Amygdala (tissue), 56 donors: Measurements from ENCODE around the gene OCIAD2.
"Not testable (repeated sequence)": the region's sequence is repeated elsewhere in the genome, so short reads cannot be mapped to it uniquely, and the experiment has no call there.

Experiments
- DNase-seq, 56 donors: peaks; one replicate each; lab custom pipeline; 2025; lab: John Stamatoyannopoulos, UW

Gene OCIAD2

DNA sequence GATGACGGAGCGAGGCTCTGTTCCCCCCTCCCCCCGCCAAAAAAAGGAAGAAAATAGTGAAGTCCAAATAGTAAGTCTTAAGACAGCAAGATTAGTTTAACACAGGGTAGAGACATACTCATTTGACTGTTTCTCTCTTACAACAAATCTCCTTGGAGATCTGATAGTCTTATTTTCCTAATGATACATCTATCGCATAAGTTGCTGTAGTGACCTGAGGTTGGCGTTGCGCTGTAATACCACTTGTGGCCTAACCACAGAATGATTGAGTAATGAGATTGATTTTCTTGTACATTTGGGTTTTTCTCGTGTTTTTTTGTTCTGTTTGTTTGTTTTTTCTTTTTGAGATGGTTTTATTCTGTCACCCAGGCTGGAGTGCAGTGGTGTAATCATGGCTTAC, 48.4 kb downstream of the OCIAD2 start:
- DNase-seq, result no peak

DNA sequence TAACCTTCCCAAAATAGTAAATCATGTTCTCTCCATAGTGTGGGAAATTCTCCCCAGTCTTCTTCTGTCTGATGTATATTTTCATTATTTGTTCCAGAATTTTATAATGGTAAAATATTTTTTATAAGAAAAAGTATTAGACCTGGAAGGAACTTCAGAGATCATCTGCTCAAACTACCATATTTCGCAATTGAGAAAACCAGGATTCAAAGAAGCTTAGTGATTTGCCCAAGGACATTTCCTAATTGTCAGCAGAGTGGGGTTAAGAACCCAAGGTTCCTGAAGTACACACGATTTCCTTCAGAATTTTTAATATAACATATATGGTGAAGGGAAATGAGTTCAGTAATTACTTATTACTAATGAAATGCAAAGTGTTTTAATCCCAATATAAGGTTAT, 51.6 kb downstream of the OCIAD2 start:
- DNase-seq, result no peak

DNA sequence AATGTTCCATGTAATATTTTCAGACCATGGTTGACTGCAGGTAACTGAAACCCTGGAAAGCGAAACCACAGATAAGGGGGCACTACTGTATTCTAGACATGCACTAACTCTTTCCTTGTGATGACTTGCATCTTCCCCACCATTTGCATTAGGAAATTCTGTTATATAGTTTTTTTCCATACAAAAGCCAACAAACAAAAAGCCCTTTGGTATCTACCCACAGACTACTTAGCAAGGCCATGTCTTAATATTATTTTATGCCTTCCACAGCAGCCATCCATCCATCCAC, 52.2 kb downstream of the OCIAD2 start:
- DNase-seq, result no peak

DNA sequence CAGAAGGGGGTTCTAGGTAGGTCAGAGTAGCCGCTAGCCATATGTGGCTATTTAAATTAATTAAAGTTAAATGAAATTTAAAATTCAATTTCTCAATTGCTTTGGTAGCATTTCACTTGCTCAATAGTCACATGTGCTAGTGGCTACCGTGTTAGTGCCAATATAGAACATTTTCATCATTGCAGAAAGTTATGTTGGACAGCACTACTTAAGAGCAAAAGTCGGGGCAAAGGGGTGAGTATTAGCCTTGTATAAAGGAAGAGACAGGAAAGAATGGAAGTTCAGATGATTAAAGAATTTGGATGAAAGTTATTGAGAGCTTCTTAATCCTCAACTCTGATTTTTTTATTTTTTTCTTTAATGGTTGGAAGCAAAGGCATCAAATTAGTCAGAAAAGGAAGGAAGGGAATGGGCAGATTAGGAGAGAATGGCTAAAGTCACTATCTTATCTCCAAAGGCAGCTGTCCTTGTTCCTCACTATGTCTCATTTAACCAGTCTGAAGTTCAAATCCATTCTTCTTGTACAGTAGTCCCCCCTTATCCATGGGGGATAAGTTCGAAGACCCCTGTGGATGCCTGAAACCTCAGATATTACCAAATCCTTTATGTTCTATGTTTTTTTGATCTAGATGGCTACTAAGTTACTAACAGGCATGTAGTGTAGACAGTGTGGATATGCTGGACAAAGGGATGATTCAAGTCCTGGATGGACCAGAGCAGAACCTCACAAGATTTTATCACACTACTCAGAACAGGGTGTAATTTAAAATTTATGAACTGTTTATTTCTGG, 52.8 kb downstream of the OCIAD2 start:
- DNase-seq, result no peak

DNA sequence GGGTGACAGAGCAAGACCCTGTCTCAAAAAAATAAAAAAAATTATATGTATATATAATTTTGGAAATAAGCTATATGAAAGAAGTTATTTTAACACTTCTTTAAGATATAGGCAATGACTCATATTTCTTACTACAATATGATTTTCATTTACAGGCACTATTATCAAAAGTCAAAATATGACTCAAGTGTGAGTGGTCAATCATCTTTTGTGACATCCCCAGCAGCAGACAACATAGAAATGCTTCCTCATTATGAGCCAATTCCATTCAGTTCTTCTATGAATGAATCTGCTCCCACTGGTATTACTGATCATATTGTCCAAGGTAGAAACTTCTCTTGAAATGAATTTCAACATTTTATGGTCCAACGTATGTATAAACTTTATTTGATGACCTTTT, 54.9 kb downstream of the OCIAD2 start:
- DNase-seq, result no peak

DNA sequence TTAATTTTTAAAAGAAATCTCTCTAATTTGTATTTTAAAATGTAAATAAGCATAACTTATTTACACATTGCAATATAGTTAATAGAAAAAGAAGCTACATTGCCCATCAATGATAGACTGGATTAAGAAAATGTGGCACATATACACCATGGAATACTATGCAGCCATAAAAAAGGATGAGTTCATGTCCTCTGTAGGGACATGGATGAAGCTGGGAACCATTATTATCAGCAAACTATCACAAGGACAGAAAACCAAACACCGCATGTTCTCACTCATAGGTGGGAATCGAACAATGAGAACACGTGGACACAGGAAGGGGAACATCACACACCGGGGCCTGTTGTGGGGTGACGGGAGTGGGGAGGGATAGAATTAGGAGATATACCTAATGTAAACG, 57.8 kb downstream of the OCIAD2 start:
- not testable (repeated sequence) for DNase-seq

DNA sequence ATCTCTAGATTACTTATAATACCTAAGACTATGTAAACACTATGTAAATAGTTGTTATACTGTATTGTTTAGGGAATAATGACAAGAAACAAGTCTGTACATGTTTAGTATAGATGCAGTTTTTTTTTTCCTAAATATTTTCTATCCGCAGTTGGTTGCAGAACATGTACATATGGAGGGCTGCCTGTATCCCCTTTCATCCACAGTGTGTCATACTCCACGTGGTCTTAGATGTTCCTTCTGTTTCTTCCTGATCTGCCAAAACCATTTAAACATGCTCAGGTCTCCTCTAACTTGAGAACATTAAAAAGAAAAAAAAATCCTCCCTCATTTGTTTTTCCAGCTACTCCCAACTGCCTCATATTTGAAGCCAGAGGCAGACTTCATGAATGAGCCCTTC, 61.7 kb downstream of the OCIAD2 start:
- no peak for DNase-seq

DNA sequence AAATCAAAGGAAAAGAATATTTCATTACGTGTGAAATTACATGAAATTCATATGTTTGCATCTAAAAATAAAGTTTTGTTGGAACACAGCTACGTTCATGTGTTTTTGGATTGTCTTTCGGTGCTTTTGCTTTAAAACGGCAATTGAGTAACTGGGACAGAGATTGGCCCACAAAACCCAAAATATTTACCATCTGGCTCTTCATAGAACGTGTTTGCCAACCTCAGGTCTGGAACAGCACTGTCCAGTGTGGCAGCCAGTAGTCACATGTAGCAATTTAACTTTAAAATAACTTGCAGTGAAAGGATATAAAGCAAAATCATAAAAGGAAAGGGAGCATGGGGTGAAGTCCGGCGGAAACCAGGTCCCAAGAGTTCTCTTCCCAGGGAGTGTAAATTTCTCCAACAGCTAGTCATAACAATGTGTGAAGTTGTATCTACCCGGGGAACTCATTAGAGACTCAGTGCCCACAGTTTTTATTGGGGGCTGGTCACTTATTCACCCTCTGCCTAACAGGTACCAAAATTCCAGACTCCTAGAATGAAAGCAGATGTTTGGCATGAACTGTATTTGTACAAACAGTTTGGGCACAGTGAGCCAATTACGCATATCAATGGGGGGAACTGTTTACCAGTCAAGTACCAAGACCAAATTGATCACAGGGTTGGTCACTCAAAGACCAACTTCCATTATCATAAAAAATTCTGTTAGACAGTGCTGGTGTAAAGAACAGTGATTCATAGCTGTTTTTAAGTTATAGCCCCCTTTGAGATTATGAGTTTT, 65.3 kb downstream of the OCIAD2 start:
- DNase-seq, result no peak

DNA sequence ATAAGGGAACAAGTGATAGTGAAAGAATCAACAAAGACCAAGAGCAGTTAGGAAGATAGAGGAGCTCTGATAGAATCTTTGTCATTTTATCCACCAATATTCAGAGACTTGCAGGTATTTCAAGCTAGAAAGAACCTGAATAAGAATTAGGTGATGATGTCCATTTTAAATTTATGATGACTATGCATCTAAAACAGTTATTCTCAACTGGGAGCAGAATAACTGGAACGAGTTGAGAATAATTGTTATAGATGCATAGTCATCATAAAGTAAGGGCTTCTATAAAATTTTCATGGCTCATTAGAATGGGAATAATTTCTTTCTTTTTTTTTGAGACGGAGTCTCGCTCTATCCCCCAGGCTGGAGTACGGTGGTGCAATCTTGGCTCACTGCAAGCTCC, 69.9 kb downstream of the OCIAD2 start:
- DNase-seq, result no peak
